Mammary epithelial cell (primary cell): ENCODE measurements around the gene LRRC26.

Experiments used
- EZH2 ChIP-seq: IDR thresholded peaks from 2 replicates; pipeline ENCODE4 v1.6.1; 2012; ENCODE audit warnings: low read length, inconsistent platforms, borderline replicate concordance
- TF ChIP-seq, protein P1 (sequence below), 2 donors: IDR thresholded peaks in 1 of 2; conservative IDR thresholded peaks in 1 of 2; 2 replicates each; pipeline ENCODE4 v1.5.1; 2011 to 2012; ENCODE audit warnings: inconsistent platforms in 2 of 2, low read length in 2 of 2, mild to moderate bottlenecking in 2 of 2, control low read depth in 1 of 2, low read depth in 1 of 2; ENCODE audit not compliant: insufficient read depth in 1 of 2; ENCODE audit errors: extremely low read depth in 1 of 2

DNA sequence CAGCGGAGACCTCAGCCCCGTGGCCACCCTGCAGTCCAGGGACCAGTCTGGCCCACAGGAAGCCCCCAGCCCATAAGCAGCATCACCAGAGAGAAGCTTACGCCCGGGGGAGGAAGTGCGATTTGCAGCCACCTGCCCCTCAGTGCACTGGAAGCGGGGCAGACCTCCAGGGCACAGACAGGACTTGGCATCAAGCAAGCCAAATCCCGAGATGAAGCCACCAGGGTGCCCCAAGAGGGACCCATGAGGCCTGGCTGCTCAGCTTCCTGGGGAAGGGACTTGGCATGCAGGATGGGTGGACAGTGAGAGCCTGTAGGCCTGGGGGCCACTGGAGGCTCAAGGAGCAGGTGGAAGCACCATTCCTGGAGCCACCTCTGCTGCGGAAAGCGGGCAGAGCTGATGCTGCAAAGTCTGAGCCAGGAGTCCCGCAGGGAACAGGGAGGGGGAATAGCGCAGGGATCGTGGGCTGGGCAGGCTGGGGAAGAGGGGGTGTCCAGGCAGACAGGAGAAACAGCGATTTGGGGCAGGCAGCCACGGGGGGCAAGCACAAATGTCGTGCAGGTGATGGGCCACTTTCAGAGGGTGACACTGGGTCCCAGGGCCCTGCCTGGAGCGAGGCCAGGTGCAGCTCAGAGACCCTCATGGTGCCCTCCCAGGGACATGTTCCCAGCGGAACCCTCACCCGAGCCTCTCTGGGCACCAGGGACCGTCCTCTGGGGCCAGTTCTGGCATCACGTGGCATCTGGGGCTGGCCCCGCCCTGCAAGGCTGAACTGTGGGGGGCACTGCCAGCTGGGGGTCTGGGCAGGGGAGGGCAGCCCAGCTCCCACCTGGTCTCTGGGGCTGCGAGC, 3.2 kb downstream of the LRRC26 start:
- TF ChIP-seq, protein P1, sequence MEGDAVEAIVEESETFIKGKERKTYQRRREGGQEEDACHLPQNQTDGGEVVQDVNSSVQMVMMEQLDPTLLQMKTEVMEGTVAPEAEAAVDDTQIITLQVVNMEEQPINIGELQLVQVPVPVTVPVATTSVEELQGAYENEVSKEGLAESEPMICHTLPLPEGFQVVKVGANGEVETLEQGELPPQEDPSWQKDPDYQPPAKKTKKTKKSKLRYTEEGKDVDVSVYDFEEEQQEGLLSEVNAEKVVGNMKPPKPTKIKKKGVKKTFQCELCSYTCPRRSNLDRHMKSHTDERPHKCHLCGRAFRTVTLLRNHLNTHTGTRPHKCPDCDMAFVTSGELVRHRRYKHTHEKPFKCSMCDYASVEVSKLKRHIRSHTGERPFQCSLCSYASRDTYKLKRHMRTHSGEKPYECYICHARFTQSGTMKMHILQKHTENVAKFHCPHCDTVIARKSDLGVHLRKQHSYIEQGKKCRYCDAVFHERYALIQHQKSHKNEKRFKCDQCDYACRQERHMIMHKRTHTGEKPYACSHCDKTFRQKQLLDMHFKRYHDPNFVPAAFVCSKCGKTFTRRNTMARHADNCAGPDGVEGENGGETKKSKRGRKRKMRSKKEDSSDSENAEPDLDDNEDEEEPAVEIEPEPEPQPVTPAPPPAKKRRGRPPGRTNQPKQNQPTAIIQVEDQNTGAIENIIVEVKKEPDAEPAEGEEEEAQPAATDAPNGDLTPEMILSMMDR (conservative IDR thresholded peaks at IDR 0.05 in 1 of 2, IDR thresholded peaks at IDR 0.05 in 1 of 2; ENCODE audit: extremely low read depth in 1 of 2, insufficient read depth in 1 of 2, low read depth in 1 of 2, low read length in 2 of 2) = no peak
- peak; percentile 28 for TF ChIP-seq EZH2
